ENCODE results near the gene F11R. TPM values are rescaled to one million over a fixed set of nuclear protein-coding genes. Genes with fewer than 3 reads are reported as not detected.
A peak's percentile ranks its signal among the peaks of the same experiment; 100 is the strongest.

Gene F11R
- total RNA-seq, 3 donors from 2014 or later: 84.0 to 222 (median 157) TPM

- intact Hi-C loops (cut with DNase I, micrococcal nuclease): no loop called here
- DNase-seq: no peak
- no peak for ATAC-seq
- TF ChIP-seq, protein P1, sequence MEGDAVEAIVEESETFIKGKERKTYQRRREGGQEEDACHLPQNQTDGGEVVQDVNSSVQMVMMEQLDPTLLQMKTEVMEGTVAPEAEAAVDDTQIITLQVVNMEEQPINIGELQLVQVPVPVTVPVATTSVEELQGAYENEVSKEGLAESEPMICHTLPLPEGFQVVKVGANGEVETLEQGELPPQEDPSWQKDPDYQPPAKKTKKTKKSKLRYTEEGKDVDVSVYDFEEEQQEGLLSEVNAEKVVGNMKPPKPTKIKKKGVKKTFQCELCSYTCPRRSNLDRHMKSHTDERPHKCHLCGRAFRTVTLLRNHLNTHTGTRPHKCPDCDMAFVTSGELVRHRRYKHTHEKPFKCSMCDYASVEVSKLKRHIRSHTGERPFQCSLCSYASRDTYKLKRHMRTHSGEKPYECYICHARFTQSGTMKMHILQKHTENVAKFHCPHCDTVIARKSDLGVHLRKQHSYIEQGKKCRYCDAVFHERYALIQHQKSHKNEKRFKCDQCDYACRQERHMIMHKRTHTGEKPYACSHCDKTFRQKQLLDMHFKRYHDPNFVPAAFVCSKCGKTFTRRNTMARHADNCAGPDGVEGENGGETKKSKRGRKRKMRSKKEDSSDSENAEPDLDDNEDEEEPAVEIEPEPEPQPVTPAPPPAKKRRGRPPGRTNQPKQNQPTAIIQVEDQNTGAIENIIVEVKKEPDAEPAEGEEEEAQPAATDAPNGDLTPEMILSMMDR (IDR thresholded peaks at IDR 0.05): no peak
- Histone ChIP-seq H3K4me3 (no peak overlapping the region), H3K9me3 (no peaks in the 10 kb centered on the region), H3K36me3 (ENCODE audit: low read depth) (no peaks in the 10 kb centered on the region), H3K4me1 (ENCODE audit: low read depth) (no peaks in the 10 kb centered on the region)
These were observed 45.9 kb downstream of the F11R start for GRCh38 chr1:160975026-160975425.

- Histone ChIP-seq H3K36me3 (ENCODE audit: low read depth) (no peaks in the 10 kb centered on the region), H3K4me1 (ENCODE audit: low read depth) (no peaks in the 10 kb centered on the region), H3K9me3 (no peaks in the 10 kb centered on the region), H3K4me3 (no peak overlapping the region)
- TF ChIP-seq, protein P1 (IDR thresholded peaks at IDR 0.05): no peak
- intact Hi-C loops (cut with DNase I, micrococcal nuclease): no loop called here
- ATAC-seq (no peak), DNase-seq (no peak)
These were observed 47.5 kb downstream of the F11R start for GRCh38 chr1:160973491-160973890.

DNA sequence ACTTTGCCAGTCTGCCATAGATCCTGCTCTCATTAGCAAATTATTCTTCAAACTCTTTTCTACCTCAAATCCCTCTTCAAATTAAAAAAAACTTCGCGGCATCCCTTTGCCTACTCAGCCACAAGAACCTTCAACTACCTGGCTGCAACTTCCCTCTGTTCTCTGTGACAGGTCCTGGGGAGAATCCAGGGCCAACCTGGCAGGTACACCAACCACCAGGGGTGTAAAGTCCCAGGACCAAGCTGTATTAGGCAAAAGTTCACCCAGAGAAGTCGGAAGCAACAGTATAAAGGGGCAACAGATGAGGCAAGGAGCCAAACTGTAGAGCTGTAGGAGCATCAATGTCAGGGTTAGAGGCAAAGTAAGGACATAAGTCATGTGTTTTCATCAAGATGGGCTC lies 48.0 kb downstream of the F11R start:
- TF ChIP-seq, protein P1 (IDR thresholded peaks at IDR 0.05): no peak
- no peak for ATAC-seq
- Histone ChIP-seq H3K4me3 (no peak overlapping the region), H3K4me1 (ENCODE audit: low read depth) (no peaks in the 10 kb centered on the region), H3K9me3 (no peaks in the 10 kb centered on the region), H3K36me3 (ENCODE audit: low read depth) (no peaks in the 10 kb centered on the region)
- intact Hi-C loops (cut with DNase I, micrococcal nuclease): no loop called here
- DNase-seq: no peak

DNA sequence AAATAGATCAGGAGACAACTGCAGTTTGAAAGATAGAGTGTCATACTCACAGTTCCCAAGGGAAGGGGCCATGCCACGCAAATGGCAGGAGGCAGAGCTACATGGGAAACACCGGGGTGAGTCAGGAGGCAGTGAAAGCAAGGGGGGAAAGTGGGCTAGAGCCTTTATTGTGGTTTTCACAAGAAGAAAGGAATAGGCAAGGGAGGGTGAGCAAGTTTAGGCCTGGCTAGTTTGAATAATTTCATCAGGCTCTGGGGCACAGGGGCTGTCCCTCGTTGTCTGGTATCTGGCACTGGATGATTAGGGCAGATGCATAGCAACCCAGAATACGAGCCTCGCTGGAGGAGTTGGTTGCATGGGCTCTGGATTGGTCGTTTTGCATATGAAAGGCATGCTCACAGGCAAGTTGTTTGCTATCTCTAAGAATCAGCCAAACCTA lies 49.3 kb downstream of the F11R start:
- Histone ChIP-seq H3K4me1 (ENCODE audit: low read depth) (no peaks in the 10 kb centered on the region), H3K9me3 (no peaks in the 10 kb centered on the region), H3K36me3 (ENCODE audit: low read depth) (no peaks in the 10 kb centered on the region), H3K4me3 (no peak overlapping the region)
- no peak for ATAC-seq
- intact Hi-C loops (cut with DNase I, micrococcal nuclease): no loop called here
- DNase-seq: no peak
- TF ChIP-seq, protein P1 (IDR thresholded peaks at IDR 0.05): no peak

- TF ChIP-seq, protein P1 (IDR thresholded peaks at IDR 0.05): no peak
- Histone ChIP-seq H3K4me3 (no peak overlapping the region), H3K4me1 (ENCODE audit: low read depth) (no peaks in the 10 kb centered on the region), H3K9me3 (no peaks in the 10 kb centered on the region), H3K36me3 (ENCODE audit: low read depth) (no peaks in the 10 kb centered on the region)
- intact Hi-C loops (cut with DNase I, micrococcal nuclease): no loop called here
- ATAC-seq (peak; percentile 28), DNase-seq (no peak)
These were observed 57.4 kb downstream of the F11R start for GRCh38 chr1:160963521-160963920.

DNA sequence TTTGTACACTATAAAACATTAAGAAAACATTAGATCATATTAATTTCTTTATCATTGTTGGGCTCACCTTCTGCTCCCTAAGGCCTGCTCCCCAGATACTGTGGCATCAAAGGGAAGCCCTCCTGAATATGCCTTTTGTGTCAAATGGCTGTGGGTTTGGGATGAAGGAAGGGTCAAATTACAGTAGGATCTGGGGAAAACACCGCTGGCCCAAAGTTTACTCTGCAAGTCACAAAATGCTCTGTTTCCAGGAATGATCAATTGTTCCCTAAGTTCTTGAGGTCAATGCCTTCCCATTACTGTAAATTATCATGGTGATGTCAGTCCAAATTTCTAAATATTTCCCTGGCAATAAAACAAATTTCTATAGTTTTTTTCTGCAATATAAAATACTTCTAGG lies 59.5 kb downstream of the F11R start:
- TF ChIP-seq, protein P1 (IDR thresholded peaks at IDR 0.05): no peak
- H3K36me3 ChIP-seq (ENCODE audit: low read depth): no peaks in the 10 kb centered on the region
- no peak overlapping the region for H3K4me3 ChIP-seq
- H3K4me1 ChIP-seq (ENCODE audit: low read depth): no peaks in the 10 kb centered on the region
- ATAC-seq (no peak), DNase-seq (no peak)
- intact Hi-C loops (cut with DNase I, micrococcal nuclease): no loop called here
- no peaks in the 10 kb centered on the region for H3K9me3 ChIP-seq
